NCI-H510A (cell line): Measurements from ENCODE around the gene USP16.
A peak's percentile ranks its signal among the peaks of the same experiment; 100 is the strongest.
"Not testable (repeated sequence)": the region's sequence is repeated elsewhere in the genome, so short reads cannot be mapped to it uniquely, and the experiment has no call there.

Source experiments
- DNase-seq: peaks from one replicate; lab custom pipeline; 2025; lab: John Stamatoyannopoulos, UW

USP16 gene

DNA sequence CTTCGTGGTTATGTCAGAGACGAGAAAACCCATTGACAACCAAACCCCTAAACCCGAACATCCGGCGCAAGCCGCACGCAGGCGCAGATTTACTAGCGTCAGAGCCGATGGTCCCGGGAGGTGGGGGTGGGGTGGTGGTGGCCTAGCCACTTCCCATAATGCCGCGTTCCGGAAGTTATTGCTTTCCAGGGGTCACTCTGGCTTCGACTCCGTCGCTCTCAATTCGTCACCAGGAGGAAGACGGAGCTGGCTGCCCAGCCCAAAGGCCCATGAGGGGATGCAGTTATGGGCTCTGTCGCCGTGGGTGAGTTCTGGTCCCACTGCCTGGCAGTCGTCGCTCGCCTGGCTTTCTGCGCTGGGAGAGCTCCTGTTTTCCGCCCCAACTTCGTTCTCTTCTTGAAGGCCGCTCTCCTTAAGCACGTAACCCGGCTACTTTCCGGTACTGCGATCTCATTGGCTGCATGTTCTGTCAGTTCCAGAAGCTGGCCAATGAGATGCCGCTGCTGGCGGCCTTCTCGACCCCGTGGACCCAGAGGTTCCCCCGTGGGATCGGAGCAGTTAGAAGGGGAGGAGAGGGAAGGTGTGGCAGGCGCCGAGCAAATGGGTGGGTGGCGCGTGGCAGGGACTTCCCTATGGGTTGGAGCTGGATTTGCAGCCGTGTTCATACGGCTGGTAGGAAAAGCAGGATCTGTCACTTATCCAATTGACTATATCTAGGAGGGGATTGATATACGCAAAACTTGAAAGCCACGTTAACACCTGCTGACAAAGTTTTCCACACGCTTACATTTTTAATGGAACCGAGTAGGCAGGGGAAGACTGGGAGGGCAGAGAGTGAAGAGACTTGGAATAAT is at the start of gene USP16:
TSS of gene USP16 (plus strand) at position 195 of the 854 bp plus-strand sequence. CDS start 3,246 bp downstream, outside the sequence.
- DNase-seq, result peak; percentile 88

- DNase-seq, result no peak
These were observed 49.1 kb upstream of the USP16 start for GRCh38 chr21:28975397-28975796.

DNA sequence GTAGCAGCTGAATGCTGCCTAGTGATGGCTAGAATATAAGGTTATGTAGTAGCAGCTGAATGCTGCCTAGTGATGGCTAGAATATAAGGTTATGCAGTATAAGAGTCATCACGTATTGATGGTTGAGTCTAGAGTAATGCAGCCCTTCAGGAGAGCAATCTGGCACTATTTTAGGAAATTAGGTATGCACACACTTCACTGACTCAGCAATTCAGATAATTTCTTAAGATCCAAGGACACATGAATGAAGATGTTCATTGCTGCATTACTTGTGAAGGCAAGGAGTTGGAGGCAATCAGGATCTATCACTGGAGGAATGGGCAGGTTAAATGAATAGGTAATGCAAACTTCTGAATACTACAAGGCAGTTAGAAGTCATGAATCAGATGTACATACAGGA is 45.4 kb upstream of the USP16 start:
- no peak for DNase-seq

DNA sequence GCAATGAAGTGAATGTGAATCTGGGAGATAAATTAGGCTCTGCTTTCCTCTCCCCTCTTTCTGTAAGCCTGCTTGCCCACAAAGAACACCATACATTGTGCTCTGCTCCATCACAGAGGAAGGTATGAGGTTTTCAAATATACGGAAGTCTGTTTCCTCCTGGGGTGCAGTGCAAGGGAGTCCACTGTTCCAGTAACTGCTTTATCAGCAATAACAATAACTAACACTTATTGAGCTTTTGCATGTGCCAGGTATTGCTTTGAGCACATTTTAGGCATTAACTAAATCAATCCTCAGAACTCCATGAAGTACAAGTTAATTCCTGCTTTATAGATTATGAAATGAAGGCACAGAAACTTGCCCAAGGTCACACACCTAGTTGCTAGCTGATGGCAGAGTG is 41.8 kb upstream of the USP16 start:
- no peak for DNase-seq

DNA sequence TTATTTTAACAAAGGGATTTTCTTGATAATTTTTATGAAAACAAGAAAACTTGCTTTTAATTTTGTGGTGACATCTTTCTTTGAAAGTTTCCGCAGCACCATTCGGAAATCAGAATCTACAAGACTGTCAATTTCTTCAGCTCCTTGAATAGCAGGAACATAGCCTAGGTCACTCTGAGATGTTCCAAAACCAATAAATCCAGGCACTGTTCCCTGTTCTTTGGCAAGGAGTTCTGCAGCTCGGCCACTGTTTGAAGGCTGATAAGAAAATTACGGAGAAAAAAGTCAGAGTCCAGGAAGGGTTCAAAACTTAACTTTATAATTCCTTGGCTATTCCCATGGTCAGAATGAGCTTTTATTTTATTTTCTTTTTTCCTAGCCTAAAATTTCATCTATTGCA is 37.8 kb upstream of the USP16 start:
- DNase-seq, result no peak

GRCh38 chr21:28988146-28988545 is 36.3 kb upstream of the USP16 start:
- DNase-seq, result not testable (repeated sequence)

GRCh38 chr21:28991861-28992525 is 32.5 kb upstream of the USP16 start:
- DNase-seq, result no peak

DNA sequence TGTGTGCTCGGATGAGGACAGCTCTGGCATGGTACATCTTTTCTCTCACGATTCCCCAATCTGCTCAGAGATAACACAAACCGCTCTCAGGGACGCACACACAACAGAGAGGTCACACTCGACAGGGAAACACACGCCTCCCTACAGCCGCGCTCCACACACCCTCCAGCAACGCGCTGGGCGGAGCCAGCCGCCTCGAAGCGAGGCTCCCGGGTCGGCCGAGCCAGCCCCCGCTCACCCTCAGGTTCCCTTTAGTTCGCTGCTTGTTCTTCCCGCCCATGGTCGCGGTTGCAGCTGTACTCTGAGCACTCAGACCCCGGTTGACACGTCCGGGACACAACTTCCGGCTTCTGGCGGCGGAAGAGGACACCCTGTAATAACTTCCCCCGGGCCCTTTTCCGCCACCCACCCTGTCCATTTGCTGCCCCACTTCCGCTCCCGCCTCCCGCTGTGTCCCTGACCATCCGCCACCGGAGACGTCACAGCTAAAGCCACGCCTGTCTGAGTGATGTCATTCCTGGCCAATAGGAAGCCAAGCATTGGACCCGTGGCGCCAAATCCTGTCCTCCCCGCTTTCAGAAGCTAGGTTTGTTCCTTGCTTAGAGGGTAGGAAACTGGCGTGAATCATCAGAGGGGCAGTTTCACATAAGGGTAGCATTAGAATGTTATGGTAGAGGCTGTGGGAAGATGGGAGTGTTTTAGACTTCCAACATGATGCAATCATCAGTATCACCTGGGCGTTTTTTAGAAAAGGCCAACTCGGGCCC is 31.8 kb upstream of the USP16 start, which contains the start of gene LTN1:
TSS of gene LTN1 (minus strand) at position 352 of the 767 bp plus-strand sequence. CDS start at position 280, 72 bp downstream.
- peak; percentile 96 for DNase-seq

GRCh38 chr21:28993293-28993629 is 31.2 kb upstream of the USP16 start:
- no peak for DNase-seq

- DNase-seq, result peak; percentile 91
These were observed 21.9 kb upstream of the USP16 start for GRCh38 chr21:29002442-29003144.

GRCh38 chr21:29005696-29006095 is 18.8 kb upstream of the USP16 start:
- DNase-seq, result no peak

DNA sequence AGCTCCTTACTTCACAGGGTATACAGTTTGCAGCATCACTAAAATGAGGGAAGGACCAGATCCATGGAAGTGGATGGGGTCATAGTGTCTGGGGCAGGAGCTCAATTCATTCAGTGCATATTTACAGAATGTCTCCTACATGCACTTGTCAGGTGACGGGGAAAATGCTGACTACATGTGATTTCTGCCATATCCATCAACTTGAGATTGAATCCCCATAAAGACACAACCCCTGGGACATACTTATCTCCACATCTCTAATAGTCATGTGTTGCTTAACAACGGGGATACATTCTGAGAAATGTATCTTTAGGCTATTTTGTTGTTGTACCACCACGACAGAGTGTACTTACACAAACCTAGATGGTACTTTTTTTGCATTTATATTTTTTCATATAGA is 17.3 kb upstream of the USP16 start:
- DNase-seq, result no peak

- no peak for DNase-seq
These were observed 16.7 kb upstream of the USP16 start for GRCh38 chr21:29007810-29008209.

- DNase-seq, result no peak
These were observed 16.1 kb upstream of the USP16 start for GRCh38 chr21:29008367-29008766.

GRCh38 chr21:29011236-29011635 is 13.2 kb upstream of the USP16 start:
- DNase-seq, result not testable (repeated sequence)

DNA sequence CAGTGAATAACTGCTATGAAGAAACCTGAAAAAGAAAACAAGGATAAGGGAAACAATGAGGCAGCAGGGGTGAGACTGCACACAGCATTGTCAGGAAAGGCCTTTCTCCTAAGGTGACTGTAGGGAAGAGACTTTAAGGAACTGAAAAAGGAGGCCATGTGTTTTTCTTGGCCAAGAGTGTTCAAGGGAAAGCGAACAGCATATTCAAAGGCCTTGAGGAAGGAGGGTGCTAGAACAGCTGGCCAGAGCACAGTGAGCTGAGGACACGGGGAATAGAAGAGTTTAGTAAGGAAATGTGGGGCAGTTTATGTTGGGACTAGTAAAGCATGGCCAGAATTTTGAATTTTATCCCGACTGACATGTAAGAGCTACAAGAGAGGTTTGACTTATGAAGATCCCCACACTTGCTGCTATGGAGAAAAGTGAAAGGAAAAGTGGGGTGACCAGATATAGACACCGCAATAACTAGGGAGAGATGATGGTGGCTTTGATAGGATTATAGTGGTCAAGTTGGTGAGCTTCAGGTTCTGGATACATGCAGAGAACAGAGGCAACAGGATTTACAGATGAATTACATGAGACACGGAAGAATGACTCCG is 6.7 kb upstream of the USP16 start:
- no peak for DNase-seq

DNA sequence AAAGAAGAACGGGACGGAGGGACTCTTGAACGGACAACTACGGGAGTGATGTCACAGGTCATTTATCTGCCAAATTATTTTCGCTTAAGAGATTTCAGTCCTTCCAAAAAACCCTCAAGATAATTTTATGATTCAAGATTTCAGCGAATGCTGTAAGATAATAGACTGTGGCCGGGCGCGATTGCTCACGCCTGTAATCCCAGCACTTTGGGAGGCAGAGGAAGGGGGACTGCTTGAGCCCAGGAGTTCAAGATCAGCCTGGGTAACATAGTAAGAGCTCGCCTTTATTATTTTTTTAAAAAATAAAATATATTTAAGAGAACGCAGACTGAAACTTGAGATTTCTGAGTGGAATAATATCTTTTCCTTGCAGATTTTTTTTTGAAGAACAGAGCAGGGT is 5.9 kb upstream of the USP16 start:
- no peak for DNase-seq

- DNase-seq, result no peak
These were observed 2.3 kb upstream of the USP16 start for GRCh38 chr21:29022166-29022565.

DNA sequence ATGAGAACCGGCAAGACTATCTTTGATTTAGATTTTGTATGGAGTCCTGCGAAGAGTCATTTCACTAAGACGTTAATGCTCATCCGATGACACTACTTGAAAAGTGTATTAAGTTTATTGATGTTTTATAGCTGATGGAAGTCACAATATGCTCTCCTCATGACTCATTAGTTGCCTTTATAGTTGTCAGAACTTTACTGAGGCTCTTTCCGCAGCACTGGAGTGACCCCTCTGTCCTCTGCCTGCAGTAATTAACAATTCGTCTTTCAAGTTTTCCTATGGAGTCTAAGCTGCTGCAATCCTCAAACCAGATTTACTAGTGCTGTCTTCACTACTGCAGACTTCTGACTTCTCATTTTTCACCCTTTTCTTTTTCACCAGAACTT is 853 bp downstream of the USP16 start:
- no peak for DNase-seq

DNA sequence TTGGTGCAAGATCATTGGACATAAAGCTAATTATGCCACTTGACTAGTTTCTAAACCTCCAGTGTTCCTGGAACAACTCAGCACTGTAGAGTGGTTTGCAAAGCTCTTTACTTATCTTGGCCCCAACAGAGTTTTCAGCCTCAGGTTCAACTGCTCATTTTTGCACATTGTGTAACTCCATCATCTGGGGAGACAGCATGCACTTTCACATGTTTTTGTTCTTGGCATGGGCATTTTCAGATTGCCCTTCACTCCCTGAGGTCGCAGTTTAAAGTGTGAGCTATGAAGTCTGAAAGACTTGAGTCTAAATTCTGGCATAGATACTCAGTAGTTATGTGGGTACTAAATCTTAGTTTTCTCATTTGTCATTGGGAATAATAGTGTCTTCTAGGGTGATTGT is 5.1 kb downstream of the USP16 start:
- no peak for DNase-seq

- DNase-seq, result no peak
These were observed 6.4 kb downstream of the USP16 start for GRCh38 chr21:29030909-29031308.

- DNase-seq, result no peak
These were observed 8.8 kb downstream of the USP16 start for GRCh38 chr21:29033301-29033700.
